ENCODE results near the gene TNP1.

The TNP1 gene

GRCh38 chr2:216859944-216860343 is at the start of gene TNP1:
Gene TNP1, minus strand, starts transcription at chr2:216860064. Its CDS starts 30 bp downstream, at chr2:216860034.
- no peak for DNase-seq

GRCh38 chr2:216908300-216908699 is 48.4 kb upstream of the TNP1 start:
- DNase-seq: no peak

- DNase-seq: no peak
Observed at GRCh38 chr2:216905649-216906329, 45.9 kb upstream of the TNP1 start.

GRCh38 chr2:216904974-216905373 is 45.1 kb upstream of the TNP1 start:
- DNase-seq: no peak

- no peak for DNase-seq
Observed at GRCh38 chr2:216904554-216904953, 44.7 kb upstream of the TNP1 start.

GRCh38 chr2:216903470-216903869 is 43.6 kb upstream of the TNP1 start:
- no peak for DNase-seq

- DNase-seq: no peak
Observed at GRCh38 chr2:216901273-216901672, 41.4 kb upstream of the TNP1 start.

GRCh38 chr2:216900406-216900805 is 40.5 kb upstream of the TNP1 start:
- DNase-seq: no peak

GRCh38 chr2:216897561-216898203 is 37.8 kb upstream of the TNP1 start:
- no peak for DNase-seq

- DNase-seq: no peak
Observed at GRCh38 chr2:216890138-216890537, 30.3 kb upstream of the TNP1 start.

- no peak for DNase-seq
Observed at GRCh38 chr2:216888887-216889622, 29.2 kb upstream of the TNP1 start.

- DNase-seq: no peak
Observed at GRCh38 chr2:216888081-216888480, 28.2 kb upstream of the TNP1 start.

- no peak for DNase-seq
Observed at GRCh38 chr2:216887138-216887537, 27.3 kb upstream of the TNP1 start.

GRCh38 chr2:216885117-216885553 is 25.3 kb upstream of the TNP1 start:
- no peak for DNase-seq

- no peak for DNase-seq
Observed at GRCh38 chr2:216884347-216884746, 24.5 kb upstream of the TNP1 start.

GRCh38 chr2:216882876-216883275 is 23.0 kb upstream of the TNP1 start:
- no peak for DNase-seq

GRCh38 chr2:216881411-216881810 is 21.5 kb upstream of the TNP1 start:
- DNase-seq: no peak

- DNase-seq: no peak
Observed at GRCh38 chr2:216880509-216881184, 20.8 kb upstream of the TNP1 start.

GRCh38 chr2:216879727-216880508 is 20.1 kb upstream of the TNP1 start:
- no peak for DNase-seq

GRCh38 chr2:216878072-216878471 is 18.2 kb upstream of the TNP1 start:
- DNase-seq: no peak

- DNase-seq: no peak
Observed at GRCh38 chr2:216877085-216877484, 17.2 kb upstream of the TNP1 start.

GRCh38 chr2:216875862-216876261 is 16.0 kb upstream of the TNP1 start:
- DNase-seq: no peak

- no peak for DNase-seq
Observed at GRCh38 chr2:216873573-216873972, 13.7 kb upstream of the TNP1 start.

Measured in NCI-H1105 (cell line).